Colonic mucosa (tissue), 4 donors: ENCODE results near the gene ADAD1. TPM values are rescaled to one million over a fixed set of nuclear protein-coding genes. Genes with fewer than 3 reads are reported as not detected.

Experiments
- DNase-seq: peaks from one replicate; pipeline ENCODE4 v3.0.0-alpha.2; 2020
- H3K27ac ChIP-seq: fragments of 200-600 bp; one replicate; pipeline ENCODE4 v1.8.0; 2021
- H3K27me3 ChIP-seq: fragments of 200-600 bp; one replicate; pipeline ENCODE4 v1.8.0; 2021
- H3K36me3 ChIP-seq: fragments of 200-600 bp; one replicate; pipeline ENCODE4 v1.8.0; 2021
- H3K4me1 ChIP-seq: fragments of 200-600 bp; one replicate; pipeline ENCODE4 v1.8.0; 2021; ENCODE audit warnings: mild to moderate bottlenecking
- H3K4me3 ChIP-seq: fragments of 200-600 bp; one replicate; pipeline ENCODE4 v1.8.0; 2021
- H3K9ac ChIP-seq, 2 donors: one replicate each; pipeline ENCODE4 v1.7.0; 2013; ENCODE audit warnings: control low read depth in 2 of 2, low read depth in 2 of 2, low read length in 2 of 2
- H3K9me3 ChIP-seq: fragments of 200-600 bp; one replicate; pipeline ENCODE4 v1.8.0; 2021
- intact Hi-C: fragments of 100-400 bp; cut with DNase I; formaldehyde crosslinking; loops from one replicate; pipeline ENCODE4 v1.14.1; 2022
- total RNA-seq, 2 donors: library from RNA; stranded (reverse); fragmentation: NEBNext Ultra II Directional in 1 of 2; extraction: Animal tissue kit (Norgen Biotek cat#: 25700) in 1 of 2; gene quantifications; one replicate each; pipeline ENCODE4 v1.2.1, GENCODE V29; 2021
- TF ChIP-seq, protein P1 (sequence below): fragments of 200-600 bp; IDR thresholded peaks from one replicate; pipeline ENCODE4 v1.8.0; 2022; ENCODE audit warnings: antibody characterized with exemption, mild to moderate bottlenecking
- donor health status: healthy.
- donor health status: DM: no; HTN: no; CAD: no.
- donor health status: DM: no; HTN: no; CAD: no.

The ADAD1 gene
- total RNA-seq, 2 donors from 2014 or later, result not detected

DNA sequence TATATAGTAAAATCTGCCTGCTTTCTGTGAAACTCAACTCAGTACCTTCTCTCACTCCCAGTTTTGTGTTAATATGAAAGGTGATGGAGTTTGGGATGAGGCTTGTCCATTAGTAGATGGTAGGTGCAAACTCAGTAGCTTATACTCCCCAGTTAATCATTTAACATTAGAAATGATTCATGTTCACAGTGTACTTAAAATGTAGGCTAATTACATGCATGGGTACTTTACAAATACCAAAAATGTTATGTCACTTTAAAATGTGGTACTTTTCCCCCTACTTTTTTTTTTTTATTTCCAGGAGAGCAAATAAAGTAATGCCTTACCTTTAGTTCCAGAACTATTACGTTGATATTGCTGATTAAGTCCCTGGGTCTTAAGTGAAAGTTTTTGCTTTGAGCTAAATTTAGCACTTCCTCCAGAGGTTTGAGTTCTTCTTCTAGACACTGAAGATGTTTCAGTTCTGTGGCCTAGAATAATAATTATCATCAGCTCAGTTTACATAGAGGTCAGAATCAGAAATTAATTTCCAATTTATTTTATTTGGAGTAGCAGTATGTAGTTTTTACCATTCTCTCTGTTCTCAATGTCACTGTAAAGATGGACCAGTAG lies 74.7 kb downstream of the ADAD1 start:
- intact Hi-C loops, result no loop called here
- no peak overlapping the region for H3K9ac ChIP-seq
- no peaks in the 10 kb centered on the region for H3K9me3 ChIP-seq
- no peak for DNase-seq
- TF ChIP-seq, protein P1, sequence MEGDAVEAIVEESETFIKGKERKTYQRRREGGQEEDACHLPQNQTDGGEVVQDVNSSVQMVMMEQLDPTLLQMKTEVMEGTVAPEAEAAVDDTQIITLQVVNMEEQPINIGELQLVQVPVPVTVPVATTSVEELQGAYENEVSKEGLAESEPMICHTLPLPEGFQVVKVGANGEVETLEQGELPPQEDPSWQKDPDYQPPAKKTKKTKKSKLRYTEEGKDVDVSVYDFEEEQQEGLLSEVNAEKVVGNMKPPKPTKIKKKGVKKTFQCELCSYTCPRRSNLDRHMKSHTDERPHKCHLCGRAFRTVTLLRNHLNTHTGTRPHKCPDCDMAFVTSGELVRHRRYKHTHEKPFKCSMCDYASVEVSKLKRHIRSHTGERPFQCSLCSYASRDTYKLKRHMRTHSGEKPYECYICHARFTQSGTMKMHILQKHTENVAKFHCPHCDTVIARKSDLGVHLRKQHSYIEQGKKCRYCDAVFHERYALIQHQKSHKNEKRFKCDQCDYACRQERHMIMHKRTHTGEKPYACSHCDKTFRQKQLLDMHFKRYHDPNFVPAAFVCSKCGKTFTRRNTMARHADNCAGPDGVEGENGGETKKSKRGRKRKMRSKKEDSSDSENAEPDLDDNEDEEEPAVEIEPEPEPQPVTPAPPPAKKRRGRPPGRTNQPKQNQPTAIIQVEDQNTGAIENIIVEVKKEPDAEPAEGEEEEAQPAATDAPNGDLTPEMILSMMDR, result no peak
- H3K4me3 ChIP-seq, result no peak overlapping the region
- H3K27me3 ChIP-seq, result no peaks in the 10 kb centered on the region
- no peaks in the 10 kb centered on the region for H3K4me1 ChIP-seq
- H3K36me3 ChIP-seq, result no peaks in the 10 kb centered on the region
- no peak overlapping the region for H3K27ac ChIP-seq

DNA sequence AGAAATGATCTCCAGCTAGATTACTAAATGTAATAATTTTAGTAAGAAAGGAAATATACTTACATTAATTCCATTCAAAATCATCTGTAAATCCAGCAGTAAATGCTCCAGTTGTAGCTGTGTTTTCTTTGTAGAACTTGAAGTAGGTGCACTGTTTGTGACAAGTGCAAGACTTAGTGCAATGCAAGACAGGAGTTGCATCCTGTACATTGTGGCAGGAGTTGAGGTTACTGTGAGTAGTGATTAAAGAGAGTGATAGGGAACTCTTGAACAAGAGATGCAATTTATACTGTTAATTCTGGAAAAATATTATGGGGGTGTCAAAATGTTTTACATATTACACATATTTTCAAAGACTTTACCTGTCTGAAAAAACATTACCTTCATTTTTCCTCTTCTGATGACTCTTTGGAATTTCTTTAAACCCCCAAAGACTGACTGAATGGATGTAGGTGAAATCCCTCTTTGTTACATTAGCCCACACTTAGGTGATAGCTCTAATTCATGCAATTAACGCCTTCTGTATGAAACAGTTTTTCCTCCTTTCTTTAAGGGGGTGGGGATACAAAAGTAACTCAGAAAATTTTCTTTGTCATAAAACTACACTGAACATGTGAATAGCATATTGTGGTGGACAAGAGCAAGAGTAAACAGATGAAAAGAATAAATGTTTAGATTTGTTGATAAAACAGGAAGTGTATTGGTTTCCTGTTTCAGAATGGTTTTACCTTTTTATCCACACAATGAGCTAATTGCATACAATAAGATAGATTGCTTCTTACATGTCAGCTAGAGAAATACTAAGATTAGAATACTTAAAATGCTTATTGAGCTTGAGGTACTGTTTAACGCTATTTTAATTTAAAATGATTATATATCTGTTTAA lies 77.7 kb downstream of the ADAD1 start, which contains the start of gene IL2:
Gene IL2 (minus strand): TSS at position 495 of the 886 bp plus-strand sequence. CDS start 285 bp downstream, at position 210.
- Histone ChIP-seq H3K9ac (no peak within 1 kb of the TSS), H3K4me1 (no peaks in the 10 kb centered on the region), H3K27me3 (no peaks in the 10 kb centered on the region), H3K27ac (no peak within 1 kb of the TSS), H3K9me3 (no peaks in the 10 kb centered on the region), H3K36me3 (no peaks in the 10 kb centered on the region), H3K4me3 (no peak within 1 kb of the TSS)
- intact Hi-C loops, result no loop called here
- no peak for DNase-seq
- TF ChIP-seq, protein P1, result no peak

DNA sequence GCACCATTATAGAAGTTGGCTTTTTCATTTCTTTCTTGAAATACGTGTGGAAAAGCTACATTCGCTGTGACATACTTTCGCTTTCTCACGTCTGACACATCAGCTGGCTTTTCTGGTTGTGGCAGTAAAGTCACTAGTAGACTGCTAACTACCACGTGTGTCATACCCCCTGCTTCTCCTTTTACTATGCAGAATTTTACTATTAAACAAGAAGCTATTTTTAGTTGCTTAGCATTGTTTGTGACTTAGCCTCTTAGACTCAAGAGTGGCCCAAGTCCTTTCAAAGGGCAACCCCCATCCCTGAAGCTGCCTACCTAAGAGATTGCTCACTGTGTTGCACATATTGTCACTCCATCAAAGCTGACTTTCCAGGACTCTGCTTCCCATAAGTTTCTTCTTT lies 79.8 kb downstream of the ADAD1 start:
- H3K4me1 ChIP-seq, result no peaks in the 10 kb centered on the region
- H3K27ac ChIP-seq, result no peak overlapping the region
- H3K27me3 ChIP-seq, result no peaks in the 10 kb centered on the region
- DNase-seq, result no peak
- no peak overlapping the region for H3K4me3 ChIP-seq
- H3K36me3 ChIP-seq, result no peaks in the 10 kb centered on the region
- TF ChIP-seq, protein P1, result no peak
- no peak overlapping the region for H3K9ac ChIP-seq
- no peaks in the 10 kb centered on the region for H3K9me3 ChIP-seq
- intact Hi-C loops, result no loop called here

DNA sequence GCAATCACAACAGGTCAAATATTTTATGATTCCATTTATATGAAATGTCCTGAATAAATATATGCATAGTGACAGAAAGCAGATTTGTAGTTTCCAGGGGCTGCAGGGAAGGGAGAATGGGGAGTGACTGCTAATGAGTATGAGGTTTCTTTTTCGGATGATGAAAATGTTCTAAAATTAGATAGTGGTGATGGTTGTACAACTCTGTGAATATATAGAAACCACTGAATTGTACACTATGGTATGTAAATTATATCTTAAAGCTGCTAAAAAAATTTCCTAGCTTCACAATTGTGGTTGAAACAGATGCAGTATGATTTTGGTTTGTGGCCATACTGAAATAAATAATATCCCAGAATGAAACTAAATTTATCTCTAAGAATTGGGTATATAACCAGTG lies 90.6 kb downstream of the ADAD1 start:
- H3K4me3 ChIP-seq, result no peak overlapping the region
- no peak overlapping the region for H3K27ac ChIP-seq
- DNase-seq, result no peak
- TF ChIP-seq, protein P1, result no peak
- H3K36me3 ChIP-seq, result no peaks in the 10 kb centered on the region
- no peaks in the 10 kb centered on the region for H3K9me3 ChIP-seq
- intact Hi-C loops, result no loop called here
- H3K4me1 ChIP-seq, result no peaks in the 10 kb centered on the region
- H3K27me3 ChIP-seq, result no peaks in the 10 kb centered on the region
- no peak overlapping the region for H3K9ac ChIP-seq

- H3K9me3 ChIP-seq, result no peaks in the 10 kb centered on the region
These were observed 96.4 kb downstream of the ADAD1 start for GRCh38 chr4:122475233-122475632.

More at GRCh38 chr4:122475233-122475632, 96.4 kb downstream of the ADAD1 start:
- intact Hi-C loops, result no loop called here
- Histone ChIP-seq H3K27ac (no peak overlapping the region), H3K9ac (no peak overlapping the region), H3K4me1 (no peaks in the 10 kb centered on the region), H3K4me3 (no peak overlapping the region), H3K27me3 (no peaks in the 10 kb centered on the region), H3K36me3 (no peaks in the 10 kb centered on the region)
- no peak for DNase-seq
- TF ChIP-seq, protein P1, result no peak
